Inferior parietal cortex (tissue), 1 donor: Measurements from ENCODE around the gene PTPRT.

Source experiments
- DNase-seq: peaks from one replicate; pipeline ENCODE4 v3.0.0-alpha.2; 2016; ENCODE audit errors: extremely low spot score

Gene PTPRT

DNA sequence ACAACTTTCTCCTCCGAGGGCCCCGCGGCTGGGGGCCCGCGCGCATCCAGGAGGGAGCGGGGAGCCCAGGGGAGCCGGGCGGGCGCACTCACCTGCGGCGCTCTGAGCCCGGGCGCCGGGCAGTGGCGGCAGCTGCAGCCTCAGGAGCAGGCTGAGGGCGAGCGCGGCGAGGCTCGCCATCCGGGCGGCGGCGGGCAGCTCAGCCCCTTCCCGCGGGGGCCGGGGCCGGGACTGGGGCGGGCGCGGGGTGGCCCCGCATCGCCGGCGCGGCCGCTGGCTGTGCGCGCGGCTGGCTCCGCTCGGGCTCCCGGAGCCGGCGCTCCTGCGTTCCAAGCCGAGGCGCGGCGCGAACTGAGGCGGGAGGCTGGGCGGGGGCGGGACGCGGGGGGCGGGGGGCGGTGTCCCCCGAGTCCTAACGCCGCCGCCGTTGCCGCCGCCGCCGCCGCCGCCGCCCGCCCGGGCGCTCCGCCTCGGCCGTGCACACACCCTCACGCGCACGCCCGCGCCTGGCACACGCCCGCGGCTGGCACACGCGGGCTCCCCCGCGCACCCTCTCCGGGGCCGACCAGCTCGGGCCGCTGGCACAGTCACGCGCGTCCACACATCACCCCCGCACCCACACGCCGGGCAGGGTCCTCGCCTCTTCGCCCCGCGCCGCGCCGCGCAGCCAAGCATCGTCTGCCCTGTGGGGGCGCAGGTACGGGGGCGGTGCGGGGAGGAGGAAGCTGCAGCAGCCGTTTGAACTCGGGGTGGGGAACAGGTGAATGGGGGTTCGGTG, at the start of gene PTPRT:
PTPRT (minus strand) TSS at position 353 of the 778 bp plus-strand sequence; CDS start at position 180, 173 bp downstream.
- no peak for DNase-seq

DNA sequence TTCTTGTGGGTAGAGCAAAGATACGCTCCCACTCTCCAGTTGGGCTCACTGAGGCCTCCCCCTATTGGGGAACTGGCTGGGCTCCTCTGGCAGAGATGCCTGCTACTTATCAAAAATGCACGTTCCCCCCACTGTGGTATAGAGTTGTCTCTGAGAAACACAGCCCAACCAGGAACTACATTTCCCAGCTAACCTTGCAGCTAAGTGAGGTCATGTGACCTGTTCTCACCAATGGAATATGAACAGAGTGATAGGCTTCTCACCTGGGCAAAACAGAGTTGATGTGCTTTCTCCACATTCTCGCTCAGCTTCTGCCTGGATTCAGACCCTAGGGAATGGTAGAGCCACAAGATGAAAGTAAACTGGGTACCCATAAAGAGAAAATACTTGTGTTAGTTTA, 49.1 kb upstream of the PTPRT start:
- no peak for DNase-seq

DNA sequence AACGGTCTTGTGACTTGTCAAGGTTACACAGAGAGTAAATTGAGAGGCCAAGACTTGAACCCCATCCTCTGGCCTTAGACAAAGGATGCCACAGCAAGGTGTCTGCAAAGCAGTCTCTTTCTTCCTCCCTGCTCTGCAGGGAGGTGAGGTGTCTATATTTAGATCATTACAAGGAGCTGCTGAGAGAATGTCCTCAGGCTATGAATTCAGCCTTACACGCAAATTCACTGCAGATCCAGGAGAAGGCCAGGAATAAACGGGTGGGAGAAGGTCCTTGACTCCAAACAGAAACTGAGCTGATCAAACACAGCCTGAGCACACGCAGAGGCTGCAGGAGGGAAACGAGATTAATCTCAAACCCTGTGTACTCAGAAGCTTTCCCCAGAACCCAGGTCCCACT, 48.6 kb upstream of the PTPRT start:
- DNase-seq = no peak

DNA sequence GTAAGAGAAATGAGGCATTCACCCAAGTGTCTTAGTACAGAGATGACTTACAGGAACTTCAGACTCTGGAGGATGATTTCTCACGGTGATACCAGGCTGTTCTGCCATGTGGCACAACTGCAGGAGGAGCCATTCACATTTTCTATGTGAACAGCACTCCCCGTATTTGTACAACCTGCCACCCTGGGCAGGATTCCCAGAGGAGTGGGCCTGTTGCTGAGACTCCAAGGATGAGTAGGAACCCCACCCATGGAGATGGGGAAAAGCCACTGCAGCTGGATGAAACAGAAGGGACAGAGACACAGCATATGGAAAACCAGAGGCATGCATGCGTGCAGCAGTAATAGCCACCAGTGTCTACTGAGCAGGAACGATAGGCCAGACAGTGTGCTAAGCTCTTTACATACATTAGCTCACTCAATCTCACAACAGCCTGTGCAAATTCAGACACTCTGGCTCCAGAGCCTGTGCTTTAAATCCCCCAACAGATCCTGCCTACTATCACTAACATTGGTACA, 48.0 kb upstream of the PTPRT start:
- DNase-seq = no peak

DNA sequence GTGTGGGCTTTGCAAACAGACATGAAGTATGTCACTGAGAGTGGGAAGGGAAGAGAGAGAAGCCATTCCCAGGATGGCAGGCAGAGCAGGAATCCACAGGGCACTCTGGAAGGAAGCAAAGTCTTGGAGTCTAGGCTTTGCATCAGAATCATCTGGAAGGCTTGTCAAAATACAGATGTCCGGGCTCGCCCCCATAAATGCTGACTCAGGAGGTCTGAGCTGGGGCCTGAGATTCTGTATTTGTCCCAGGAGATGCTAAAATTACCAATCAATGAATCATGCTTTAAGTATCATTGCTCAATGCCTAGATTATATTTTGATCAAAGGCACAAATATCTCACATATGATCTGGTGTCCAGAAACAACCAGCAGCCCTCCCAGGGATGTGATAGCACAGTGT, 46.3 kb upstream of the PTPRT start:
- no peak for DNase-seq

DNA sequence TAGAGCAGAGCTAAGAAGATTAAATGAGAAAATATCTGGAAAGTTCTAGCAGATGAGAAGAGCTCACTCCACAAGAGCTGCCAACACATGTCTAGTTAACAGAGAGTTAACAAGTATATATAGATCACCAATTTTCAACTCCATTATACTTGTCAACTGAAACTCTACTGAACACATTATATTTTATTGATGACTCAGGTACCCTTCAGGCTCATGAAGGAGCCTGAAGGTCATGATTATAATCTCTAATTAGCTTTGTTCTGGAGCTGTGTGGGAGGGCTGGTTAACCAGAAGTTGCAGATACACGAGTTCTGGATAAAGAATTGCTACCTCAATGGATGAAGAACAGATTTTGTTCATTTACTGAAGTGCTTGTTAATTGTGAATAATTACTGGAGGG, 42.1 kb upstream of the PTPRT start:
- DNase-seq = no peak

DNA sequence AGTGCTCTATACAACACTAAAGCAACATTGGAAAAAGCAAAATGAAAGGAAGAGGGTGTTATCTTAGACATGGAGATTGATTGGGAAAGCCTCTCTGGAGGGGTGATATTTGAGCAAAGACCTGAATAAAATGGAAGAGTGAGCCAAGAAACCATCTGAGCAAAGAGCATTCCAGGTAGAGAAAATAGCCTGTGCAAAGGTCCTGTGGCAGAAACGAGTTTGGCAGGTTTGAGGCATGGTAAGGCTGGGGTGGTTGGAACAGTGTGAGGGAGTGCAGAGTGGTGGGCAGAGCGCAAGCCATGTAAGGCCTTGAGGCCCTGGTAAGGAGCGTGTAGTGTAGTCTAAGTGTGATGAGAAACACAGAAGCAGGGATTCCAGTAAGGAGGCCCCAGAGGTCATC, 40.0 kb upstream of the PTPRT start:
- no peak for DNase-seq

DNA sequence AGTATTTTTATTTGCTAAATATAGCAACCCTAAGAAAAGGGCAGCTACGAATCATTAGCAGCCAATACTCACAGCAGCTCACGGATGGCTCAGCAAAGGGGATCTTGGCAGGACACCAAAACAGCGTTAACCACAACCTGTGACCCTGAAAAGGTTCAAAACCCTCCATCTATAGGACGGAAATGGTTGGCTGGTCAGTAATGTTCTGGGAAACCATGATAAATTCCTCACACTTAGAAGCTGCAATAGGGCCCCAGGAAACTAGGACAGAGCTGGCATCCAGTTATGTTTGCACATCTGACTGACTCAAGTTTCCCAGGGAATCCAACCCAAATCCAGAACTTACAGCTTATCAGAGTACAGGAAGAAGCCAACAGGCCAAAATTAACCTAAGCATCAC, 30.9 kb upstream of the PTPRT start:
- no peak for DNase-seq

DNA sequence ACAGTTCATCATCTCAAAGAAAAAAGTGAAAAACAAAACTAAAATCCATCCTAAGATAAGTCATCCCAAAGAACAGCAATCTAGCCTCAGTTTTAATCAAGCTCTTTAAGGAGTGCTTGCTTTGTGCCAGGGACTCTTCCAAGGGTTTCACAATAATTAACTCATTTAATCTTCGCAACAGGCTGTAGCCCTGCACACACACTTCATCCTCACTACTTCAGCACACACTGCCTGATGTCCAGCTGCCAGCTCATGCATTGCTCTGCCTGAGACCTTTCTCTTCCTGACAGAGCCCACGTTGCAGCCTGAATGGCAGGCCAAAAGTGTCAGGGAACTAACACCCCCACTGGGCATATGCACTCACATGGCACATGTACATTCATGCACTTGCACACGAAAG, 21.2 kb upstream of the PTPRT start:
- no peak for DNase-seq

DNA sequence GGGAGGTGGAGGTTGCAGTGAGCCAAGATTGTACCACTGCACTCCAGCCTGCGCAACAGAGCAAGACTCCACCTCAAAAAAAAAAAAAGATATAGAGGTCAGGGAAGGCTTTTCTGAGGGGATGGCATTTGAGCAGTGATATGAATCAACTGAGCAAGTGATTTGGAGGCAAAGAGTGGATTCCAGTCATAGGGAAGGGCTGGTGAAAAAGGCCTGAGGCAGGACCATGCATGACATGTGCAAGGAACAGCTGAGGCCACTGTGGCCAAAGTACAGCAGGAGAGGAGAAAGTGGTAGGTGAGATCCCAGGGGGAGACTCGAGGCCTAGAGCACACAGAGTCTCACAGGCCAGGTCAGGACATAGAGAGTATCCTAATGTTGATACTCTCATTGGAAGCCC, 20.1 kb upstream of the PTPRT start:
- DNase-seq = no peak

DNA sequence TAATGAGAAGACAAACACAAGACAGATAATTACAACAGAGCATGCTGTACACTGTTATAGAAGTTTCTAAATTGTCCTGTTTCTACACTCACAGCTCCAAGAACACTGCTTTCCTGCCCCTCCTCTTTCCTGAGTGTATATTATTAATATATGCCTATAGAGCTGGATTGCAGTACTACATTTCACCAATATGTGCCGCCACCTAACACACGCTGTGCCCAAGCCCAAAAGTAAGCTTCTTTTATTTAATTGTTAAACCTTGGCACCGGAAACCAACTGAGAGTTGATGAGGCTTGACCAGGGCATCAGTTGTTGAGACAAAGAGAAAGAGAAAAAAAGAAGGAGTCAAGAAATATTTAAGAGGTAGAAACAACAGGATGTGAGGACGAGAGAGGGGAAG, 16.0 kb upstream of the PTPRT start:
- DNase-seq = no peak

DNA sequence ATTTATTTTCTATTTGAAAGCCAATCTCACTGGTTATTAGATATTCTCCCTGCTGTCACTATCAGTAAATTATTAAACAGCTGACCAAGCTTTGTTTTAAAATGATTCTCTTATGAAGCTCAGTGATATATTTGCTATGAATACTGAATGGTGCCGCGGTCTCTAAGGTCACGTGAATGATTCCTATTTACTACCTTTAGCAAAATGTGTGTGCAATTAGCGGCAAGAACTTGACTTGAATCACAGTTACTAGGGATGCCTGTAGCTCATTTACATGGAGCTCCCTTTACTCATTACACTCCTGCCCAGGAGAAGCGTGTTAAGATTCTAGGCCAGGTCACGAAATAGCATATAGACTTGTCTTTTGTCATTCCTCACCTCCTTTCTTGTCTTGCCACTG, 12.4 kb upstream of the PTPRT start:
- no peak for DNase-seq

DNA sequence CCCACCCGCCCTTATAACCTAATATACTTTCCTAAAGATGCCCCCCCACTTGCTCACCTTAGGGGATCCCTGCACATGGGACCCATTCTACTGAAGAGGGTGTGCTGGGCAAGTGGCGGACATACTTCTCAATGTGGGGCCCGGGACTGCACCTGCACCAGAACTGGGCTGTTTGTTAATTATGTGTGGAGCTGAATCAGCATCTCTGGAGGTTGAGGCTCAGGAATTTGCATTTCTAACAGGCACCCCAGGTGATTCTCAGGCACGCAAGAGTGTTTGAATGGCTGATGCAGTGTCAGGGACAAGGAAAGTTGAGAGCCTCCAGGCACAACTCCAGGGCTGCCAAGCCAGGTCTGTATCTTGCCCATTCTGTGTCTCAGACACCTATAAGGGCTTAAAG, 8.9 kb upstream of the PTPRT start:
- DNase-seq = no peak

DNA sequence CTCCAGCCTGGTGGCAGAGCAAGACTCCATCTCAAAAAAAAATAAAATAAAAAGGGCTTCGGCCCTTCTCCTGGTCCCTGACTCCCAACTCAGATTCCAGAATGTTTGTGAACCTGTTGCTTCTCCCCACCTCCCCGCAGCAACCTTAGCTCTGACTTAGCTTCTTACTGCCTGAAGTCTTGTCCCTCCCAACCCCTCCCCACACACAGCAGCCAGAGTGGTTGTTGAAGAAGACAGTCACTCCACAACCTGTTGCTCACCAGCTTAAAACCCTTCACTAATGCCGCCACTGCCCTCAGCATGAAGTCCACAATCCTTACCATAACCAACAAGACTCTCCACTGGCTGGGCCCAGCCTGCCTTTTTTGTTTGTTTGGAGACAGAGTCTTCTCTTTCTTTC, 6.5 kb upstream of the PTPRT start:
- no peak for DNase-seq

DNA sequence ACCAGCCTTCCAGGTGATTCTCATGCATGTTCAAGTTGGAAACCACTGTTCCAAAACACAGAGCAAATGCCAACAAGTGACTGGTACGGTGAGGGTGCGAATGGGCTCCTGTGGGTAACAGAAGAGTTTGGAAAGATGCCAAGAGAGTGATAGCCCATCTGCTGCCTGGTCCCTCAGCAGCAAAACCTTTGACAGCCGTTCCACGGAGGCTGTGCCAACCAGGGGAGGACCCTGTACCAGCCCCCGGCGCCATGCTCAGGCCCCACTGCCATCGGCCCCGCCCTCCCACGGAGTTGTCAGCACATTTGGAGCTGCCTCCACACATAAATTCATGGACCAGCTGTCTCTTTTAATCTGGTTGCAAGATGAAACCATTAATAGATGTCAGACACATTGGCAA, 4.4 kb upstream of the PTPRT start:
- DNase-seq = no peak

DNA sequence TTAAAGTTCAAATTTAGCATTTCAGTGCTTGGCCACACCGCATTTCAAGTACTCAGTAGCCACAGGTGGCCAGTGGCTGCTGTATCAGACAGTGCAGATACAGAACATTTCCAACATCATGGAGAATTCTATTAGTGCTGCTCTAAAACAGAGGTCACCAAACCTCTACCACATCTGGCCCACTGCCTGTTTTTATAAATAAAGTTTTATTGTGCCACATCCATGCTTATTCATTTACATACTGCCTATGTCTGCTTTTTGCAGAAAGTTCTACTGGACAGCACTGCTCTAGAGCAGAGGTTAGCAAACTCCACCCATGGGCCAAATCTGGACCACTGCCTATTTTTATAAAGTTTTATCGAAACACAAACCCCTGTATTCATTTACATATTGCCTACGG, 3.7 kb upstream of the PTPRT start:
- DNase-seq = no peak

DNA sequence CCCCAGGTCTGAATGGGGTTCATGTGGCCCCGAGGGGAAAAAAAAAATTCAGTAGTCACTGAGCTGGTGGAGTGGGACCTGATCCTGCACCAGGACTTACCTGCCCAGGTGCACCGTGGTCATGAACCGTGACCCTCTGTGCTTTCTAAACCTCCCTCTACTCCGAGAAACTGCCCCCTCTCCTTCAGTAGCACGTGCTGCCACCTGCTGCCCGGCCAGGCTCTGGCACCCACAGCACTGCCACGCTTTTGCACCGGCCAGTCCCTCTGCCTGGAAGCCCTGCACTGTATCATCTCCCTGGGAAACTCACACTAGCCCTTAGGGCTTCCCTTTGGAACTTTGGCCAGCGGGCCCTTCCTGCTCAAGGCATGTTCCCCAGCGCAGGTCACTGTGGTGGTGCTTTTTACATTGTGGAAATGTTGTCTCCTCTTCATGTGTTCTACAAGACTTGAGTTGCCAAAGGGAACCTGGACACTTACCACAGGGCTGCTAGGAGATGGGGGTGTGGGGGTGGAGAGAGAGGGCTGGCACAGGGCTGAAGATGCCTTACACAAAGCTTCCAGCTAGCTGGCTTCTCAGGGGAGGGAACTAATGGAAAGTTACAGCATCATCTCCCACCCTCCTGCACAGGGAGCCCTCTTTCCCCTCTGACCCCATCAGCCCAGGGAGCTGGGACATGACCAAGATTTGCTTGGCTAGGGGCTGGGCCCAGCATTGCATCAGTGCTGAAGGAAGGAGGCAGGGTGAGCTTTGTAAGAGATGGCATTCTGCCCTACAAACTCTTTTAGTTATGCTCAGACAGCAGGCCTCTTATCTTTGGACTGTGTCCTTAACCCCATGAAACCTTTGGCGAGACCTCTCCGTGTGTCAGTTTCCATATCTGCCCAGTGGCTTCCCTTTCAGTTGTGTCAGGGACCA, 2.5 kb upstream of the PTPRT start:
- no peak for DNase-seq

DNA sequence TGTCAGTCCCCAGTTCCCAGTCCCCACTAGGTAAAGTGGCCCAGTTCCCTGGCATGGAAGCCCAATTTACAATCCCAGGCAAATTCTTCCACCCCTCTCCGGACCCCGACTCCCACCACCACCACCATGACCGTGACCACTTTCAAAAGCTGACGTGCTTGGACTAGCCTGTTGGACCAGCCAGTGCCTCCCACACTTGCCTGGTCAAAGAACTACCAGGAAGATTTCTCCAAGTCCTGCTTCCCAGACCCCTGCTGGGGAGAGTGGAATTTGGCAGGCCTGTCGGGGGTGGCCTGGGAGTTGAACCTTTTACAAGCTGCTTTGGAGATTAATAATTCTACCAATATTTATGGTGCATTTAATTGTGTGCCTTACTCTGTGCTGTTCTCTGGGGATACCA, 1.4 kb upstream of the PTPRT start:
- DNase-seq = no peak

DNA sequence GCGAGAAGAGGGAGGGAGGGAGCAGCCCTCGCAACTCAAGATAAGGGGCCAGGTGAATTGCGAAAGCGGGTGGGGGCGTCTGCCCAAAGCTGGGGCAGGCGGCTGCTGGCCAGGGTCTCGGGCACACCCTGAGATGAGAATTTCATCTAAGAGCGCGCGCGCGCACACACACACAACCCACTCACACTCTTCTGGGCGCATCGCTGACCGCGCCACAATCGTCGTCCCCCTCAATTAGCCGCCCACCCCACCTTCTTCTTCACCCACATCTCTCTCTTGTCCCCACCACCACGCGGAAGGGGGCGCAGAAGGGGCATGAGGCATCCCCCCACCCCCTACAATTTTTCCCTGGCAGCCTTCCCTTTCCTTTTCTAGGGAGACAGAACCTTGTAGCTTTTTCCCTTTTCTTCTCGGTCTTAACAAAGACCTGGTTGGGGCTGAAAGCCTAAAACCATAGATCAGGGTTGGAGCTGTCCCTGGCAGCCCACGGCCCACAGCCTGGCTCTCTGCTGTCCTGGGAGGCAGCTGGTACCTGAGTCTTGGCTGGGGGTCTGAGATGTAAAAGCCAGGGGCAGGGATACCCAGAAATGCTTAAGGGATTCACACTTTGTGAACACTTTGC, 737 bp upstream of the PTPRT start:
- no peak for DNase-seq

DNA sequence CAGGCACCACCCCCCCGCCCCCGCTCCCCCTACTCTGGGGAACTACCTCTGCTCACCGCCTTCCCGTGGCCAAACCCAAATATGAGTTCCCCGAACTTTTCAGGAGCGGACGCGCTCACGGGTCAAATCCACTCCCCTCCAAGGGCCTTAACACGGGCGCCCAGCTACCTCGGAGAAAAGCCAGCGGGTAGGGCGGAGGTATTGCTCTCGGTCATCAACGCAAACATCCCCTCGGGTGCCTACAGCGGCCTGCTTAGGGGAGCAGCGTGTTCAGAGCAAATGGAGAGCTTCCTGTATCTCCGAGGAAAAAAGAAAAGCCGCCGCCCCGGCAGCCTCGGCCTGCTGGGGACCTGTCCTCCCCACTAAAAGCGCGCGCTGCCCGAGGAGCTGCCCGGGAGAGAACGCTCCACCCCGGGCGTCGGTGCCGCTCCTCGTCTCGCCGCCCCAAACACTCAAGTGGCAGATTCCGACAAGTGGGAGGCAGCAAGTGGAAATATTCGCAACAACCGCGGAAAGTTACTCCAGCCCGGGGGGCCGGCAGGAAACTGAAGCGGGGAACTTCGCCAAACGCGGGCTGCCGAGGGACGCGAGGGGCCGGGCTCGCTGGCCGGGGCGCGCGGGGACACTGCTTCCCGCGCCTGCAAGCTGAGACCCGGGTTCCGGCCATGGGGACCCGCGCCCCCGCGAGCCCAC, 699 bp downstream of the PTPRT start:
- no peak for DNase-seq

DNA sequence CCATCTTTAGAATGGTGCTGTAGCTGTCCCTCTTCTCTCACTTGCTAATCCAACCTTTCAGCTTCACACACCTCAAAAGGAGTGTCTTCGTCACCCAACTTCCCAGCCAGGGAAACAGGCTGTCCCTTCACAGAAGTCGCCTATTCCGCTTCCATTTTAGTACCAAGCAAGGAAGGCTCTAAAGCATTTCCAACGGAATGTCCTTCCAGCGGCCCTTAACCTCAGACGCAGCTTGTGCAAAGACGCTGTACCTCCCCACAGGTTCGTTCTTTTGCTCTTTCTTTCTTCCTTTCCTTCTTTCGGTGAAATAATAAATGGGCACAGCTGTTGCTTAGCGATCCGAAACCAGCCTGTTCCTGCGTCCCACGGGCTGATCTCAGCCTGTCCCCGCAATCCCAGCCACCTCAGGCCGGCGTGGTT, 1.5 kb downstream of the PTPRT start:
- DNase-seq = peak; percentile 38
